HG03558 (cell line): ENCODE measurements around the gene RAMP3.

Experiments used
- ATAC-seq: cut with Tn5 transposase; IDR thresholded peaks from one replicate; pipeline ENCODE4 v1.9.1; 2021; ENCODE audit warnings: moderate number of reproducible peaks; ENCODE audit not compliant: unreplicated experiment; ENCODE audit errors: extremely low read depth

RAMP3 gene

GRCh38 chr7:45176886-45177731 lies 19.5 kb downstream of the RAMP3 start:
- no peak for ATAC-seq

- ATAC-seq = no peak
These were observed 20.2 kb downstream of the RAMP3 start for GRCh38 chr7:45177801-45178200.

- no peak for ATAC-seq
These were observed 20.9 kb downstream of the RAMP3 start for GRCh38 chr7:45178241-45179225.

GRCh38 chr7:45179666-45180065 lies 22.1 kb downstream of the RAMP3 start:
- ATAC-seq = no peak

- no peak for ATAC-seq
These were observed 22.7 kb downstream of the RAMP3 start for GRCh38 chr7:45180084-45180986.

GRCh38 chr7:45181286-45181960 lies 23.8 kb downstream of the RAMP3 start:
- no peak for ATAC-seq

- no peak for ATAC-seq
These were observed 24.6 kb downstream of the RAMP3 start for GRCh38 chr7:45181991-45182855.

GRCh38 chr7:45182856-45183710 lies 25.5 kb downstream of the RAMP3 start:
- no peak for ATAC-seq

GRCh38 chr7:45183711-45184210 lies 26.2 kb downstream of the RAMP3 start:
- ATAC-seq = no peak

GRCh38 chr7:45184326-45185027 lies 26.9 kb downstream of the RAMP3 start:
- ATAC-seq = no peak

- no peak for ATAC-seq
These were observed 27.7 kb downstream of the RAMP3 start for GRCh38 chr7:45185028-45185863.

- no peak for ATAC-seq
These were observed 28.3 kb downstream of the RAMP3 start for GRCh38 chr7:45185864-45186250.

GRCh38 chr7:45186261-45186813 lies 28.7 kb downstream of the RAMP3 start:
- no peak for ATAC-seq

GRCh38 chr7:45187089-45187945 lies 29.7 kb downstream of the RAMP3 start:
- ATAC-seq = no peak

GRCh38 chr7:45187946-45188411 lies 30.4 kb downstream of the RAMP3 start:
- no peak for ATAC-seq
